Vagina (tissue), 2 donors: ENCODE results near the gene FEZF1. TPM values are rescaled to one million over a fixed set of nuclear protein-coding genes. Genes with fewer than 3 reads are reported as not detected.

Experiments used
- DNase-seq, 2 donors: peaks; one replicate each; pipeline ENCODE4 v3.0.0-alpha.2; 2017; ENCODE audit errors: extremely low spot score in 2 of 2
- H3K27ac ChIP-seq: fragments of 200-600 bp; sonication (generic); one replicate; pipeline ENCODE4 v1.5.1; 2019
- H3K27me3 ChIP-seq: fragments of 200-600 bp; sonication (generic); one replicate; pipeline ENCODE4 v1.5.1; 2019
- H3K36me3 ChIP-seq, 2 donors: fragments of 200-600 bp; sonication (generic); one replicate each; pipeline ENCODE4 v1.5.1; 2017 to 2019
- H3K4me1 ChIP-seq: fragments of 200-600 bp; sonication (generic); one replicate; pipeline ENCODE4 v1.5.1; 2019
- H3K4me3 ChIP-seq, 2 donors: fragments of 200-600 bp; sonication (generic); 1 replicate in 1 of 2; 2 replicates in 1 of 2; pipeline ENCODE4 v1.5.1; 2016 to 2019
- H3K9me3 ChIP-seq: fragments of 200-600 bp; sonication (generic); one replicate; pipeline ENCODE4 v1.5.1; 2019
- POLR2A ChIP-seq, 2 donors: fragments of 450-650 bp; IDR thresholded peaks; one replicate each; pipeline ENCODE4 v1.6.1; 2017; ENCODE audit warnings: antibody characterized with exemption in 2 of 2, mild to moderate bottlenecking in 2 of 2, moderate library complexity in 2 of 2
- POLR2AphosphoS5 ChIP-seq, 2 donors: sonication (generic); formaldehyde crosslinking; IDR thresholded peaks; one replicate each; pipeline ENCODE4 v1.9.0; 2017; ENCODE audit warnings: antibody characterized with exemption in 2 of 2, mild to moderate bottlenecking in 2 of 2, low read depth in 1 of 2; ENCODE audit not compliant: insufficient read depth in 1 of 2
- intact Hi-C: fragments of 100-400 bp; cut with DNase I; formaldehyde crosslinking; loops from one replicate; pipeline ENCODE4 v1.15.1; 2023
- total RNA-seq: library from RNA; depleted of rRNA; stranded (reverse); fragments of >200 nt; gene quantifications from one replicate; pipeline ENCODE4 v1.2.3, GENCODE V29; 2016
- TF ChIP-seq, protein P1 (sequence below), 3 experiments: fragments of 450-650 bp in 2 of 3; fragments of 200-600 bp in 1 of 3; sonication (generic) in 1 of 3; IDR thresholded peaks; one replicate each; pipeline ENCODE4 v1.5.1; 2017 to 2019; ENCODE audit warnings: antibody characterized with exemption in 3 of 3, mild to moderate bottlenecking in 2 of 3, moderate library complexity in 2 of 3

The FEZF1 gene
- not detected for total RNA-seq

DNA sequence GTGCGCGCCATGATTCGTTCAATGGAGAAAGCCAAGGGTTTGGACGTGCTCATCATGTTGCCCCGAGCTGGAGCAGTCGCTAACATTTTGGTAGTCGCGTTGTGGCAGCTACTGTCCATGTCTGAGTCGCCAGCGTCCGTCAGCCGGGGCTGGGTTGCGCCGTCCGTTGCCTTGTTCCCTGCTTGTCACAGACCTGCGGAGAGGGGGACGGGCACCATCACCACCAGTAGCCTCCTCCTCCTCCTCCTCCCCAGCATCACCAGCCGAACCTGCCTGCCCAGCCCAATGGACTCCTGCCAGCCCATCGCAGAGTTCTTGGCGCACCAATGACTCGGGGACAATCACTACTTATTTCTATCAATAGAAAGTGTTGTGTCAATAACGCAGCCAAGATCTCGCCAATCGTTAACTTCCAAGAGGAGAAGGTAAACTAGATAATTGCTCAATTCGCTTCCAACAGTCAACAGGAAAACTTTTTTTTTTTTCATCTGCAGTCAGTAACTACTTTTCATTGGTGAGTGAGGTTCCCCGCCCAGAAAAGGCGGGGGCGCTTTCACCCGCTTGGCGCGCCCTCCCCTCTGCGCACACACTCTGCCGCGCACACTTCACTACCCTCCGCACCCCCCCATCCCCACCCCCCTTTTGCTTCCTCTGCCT lies at the start of gene FEZF1:
FEZF1 (minus strand) TSS at position 432 of the 657 bp plus-strand sequence; CDS start at position 119, 313 bp downstream.
- intact Hi-C loops, result no loop called here
- Histone ChIP-seq H3K27ac (no peak within 1 kb of the TSS), H3K9me3 (no peaks in the 10 kb centered on the region), H3K27me3 (peaks cover 49% of the 10 kb centered on the region), H3K4me1 (peaks cover 45% of the 10 kb centered on the region), H3K36me3 (no peaks in the 10 kb centered on the region), H3K4me3 (peak within 1 kb of the TSS; percentile 15 to 29)
- no peak for DNase-seq
- TF ChIP-seq, protein P1, sequence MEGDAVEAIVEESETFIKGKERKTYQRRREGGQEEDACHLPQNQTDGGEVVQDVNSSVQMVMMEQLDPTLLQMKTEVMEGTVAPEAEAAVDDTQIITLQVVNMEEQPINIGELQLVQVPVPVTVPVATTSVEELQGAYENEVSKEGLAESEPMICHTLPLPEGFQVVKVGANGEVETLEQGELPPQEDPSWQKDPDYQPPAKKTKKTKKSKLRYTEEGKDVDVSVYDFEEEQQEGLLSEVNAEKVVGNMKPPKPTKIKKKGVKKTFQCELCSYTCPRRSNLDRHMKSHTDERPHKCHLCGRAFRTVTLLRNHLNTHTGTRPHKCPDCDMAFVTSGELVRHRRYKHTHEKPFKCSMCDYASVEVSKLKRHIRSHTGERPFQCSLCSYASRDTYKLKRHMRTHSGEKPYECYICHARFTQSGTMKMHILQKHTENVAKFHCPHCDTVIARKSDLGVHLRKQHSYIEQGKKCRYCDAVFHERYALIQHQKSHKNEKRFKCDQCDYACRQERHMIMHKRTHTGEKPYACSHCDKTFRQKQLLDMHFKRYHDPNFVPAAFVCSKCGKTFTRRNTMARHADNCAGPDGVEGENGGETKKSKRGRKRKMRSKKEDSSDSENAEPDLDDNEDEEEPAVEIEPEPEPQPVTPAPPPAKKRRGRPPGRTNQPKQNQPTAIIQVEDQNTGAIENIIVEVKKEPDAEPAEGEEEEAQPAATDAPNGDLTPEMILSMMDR (IDR thresholded peaks at IDR 0.05), result no peak
- no peak for TF ChIP-seq POLR2A (IDR thresholded peaks at IDR 0.05)
- TF ChIP-seq POLR2AphosphoS5 (IDR thresholded peaks at IDR 0.05; ENCODE audit: insufficient read depth in 1 of 2, low read depth in 1 of 2), result no peak

DNA sequence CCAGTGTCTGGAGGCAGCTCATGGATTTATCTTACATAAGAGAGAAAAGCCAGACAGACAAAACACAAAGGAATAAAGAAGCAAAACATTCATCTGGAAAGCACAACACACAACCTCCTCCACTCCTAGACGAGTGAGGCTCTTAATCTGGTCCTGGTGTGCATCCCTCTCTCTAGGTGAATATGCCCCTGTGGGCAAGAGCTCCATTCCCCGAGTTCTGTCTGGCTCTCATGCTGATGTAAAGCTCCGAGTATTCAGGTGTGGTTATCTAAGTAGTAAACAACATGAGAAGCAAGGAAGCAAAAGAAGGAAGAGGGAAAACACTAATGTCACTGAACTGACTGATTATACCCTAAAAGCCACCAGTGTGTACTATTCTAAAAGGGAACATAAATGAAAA lies 47.9 kb upstream of the FEZF1 start:
- no peaks in the 10 kb centered on the region for H3K36me3 ChIP-seq
- no peak for DNase-seq
- intact Hi-C loops, result no loop called here
- TF ChIP-seq POLR2A (IDR thresholded peaks at IDR 0.05), result no peak
- TF ChIP-seq, protein P1 (IDR thresholded peaks at IDR 0.05), result no peak
- no peak for TF ChIP-seq POLR2AphosphoS5 (IDR thresholded peaks at IDR 0.05; ENCODE audit: insufficient read depth in 1 of 2, low read depth in 1 of 2)
- no peaks in the 10 kb centered on the region for H3K9me3 ChIP-seq
- no peaks in the 10 kb centered on the region for H3K27me3 ChIP-seq
- no peak overlapping the region for H3K27ac ChIP-seq
- H3K4me3 ChIP-seq, result no peak overlapping the region
- no peaks in the 10 kb centered on the region for H3K4me1 ChIP-seq

DNA sequence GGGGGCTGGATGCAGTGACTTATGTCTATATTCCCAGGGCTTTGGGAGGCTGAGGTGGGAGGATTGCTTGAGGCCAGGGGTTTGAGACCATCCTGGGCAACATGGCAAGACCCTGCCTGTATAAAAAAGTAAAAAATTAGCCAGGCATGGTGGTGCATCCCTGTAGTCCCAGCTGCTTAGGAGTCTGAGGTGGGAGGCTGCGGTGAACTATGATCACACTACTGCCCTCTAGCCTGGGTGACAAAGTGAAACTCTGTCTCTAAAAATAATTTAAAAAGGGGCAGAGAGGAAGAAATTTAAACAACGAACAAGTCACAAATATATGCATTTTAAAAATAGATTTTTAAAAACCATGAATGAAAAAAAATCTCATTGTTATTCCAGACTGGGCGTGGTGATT lies 46.2 kb upstream of the FEZF1 start:
- Histone ChIP-seq H3K27ac (no peak overlapping the region), H3K36me3 (no peaks in the 10 kb centered on the region), H3K4me1 (no peaks in the 10 kb centered on the region), H3K4me3 (no peak overlapping the region), H3K9me3 (no peaks in the 10 kb centered on the region), H3K27me3 (no peaks in the 10 kb centered on the region)
- TF ChIP-seq POLR2AphosphoS5 (IDR thresholded peaks at IDR 0.05; ENCODE audit: insufficient read depth in 1 of 2, low read depth in 1 of 2) (no peak), POLR2A (IDR thresholded peaks at IDR 0.05) (no peak)
- TF ChIP-seq, protein P1 (IDR thresholded peaks at IDR 0.05), result no peak
- intact Hi-C loops, result no loop called here
- DNase-seq, result no peak

DNA sequence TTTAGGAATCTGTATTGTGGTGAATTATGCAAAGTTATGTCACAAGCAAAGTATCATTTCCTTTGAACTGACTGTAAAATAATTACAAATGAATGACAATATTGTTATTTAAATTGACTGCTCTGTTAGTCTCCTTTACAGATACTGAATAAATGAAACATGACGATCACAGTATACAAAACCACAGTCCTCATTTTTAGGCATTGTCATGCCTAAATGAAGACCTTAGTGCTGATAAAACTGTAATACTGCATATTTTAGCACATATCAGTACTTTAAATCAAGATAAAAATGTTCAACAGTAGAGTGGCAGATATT lies 39.7 kb upstream of the FEZF1 start:
- Histone ChIP-seq H3K4me1 (no peaks in the 10 kb centered on the region), H3K36me3 (peaks cover 0 to 4% of the 10 kb centered on the region in 2 donors), H3K9me3 (no peaks in the 10 kb centered on the region), H3K27ac (no peak overlapping the region), H3K4me3 (no peak overlapping the region), H3K27me3 (no peaks in the 10 kb centered on the region)
- no peak for DNase-seq
- TF ChIP-seq, protein P1 (IDR thresholded peaks at IDR 0.05), result no peak
- TF ChIP-seq POLR2A (IDR thresholded peaks at IDR 0.05), result no peak
- no peak for TF ChIP-seq POLR2AphosphoS5 (IDR thresholded peaks at IDR 0.05; ENCODE audit: insufficient read depth in 1 of 2, low read depth in 1 of 2)
- intact Hi-C loops, result no loop called here

DNA sequence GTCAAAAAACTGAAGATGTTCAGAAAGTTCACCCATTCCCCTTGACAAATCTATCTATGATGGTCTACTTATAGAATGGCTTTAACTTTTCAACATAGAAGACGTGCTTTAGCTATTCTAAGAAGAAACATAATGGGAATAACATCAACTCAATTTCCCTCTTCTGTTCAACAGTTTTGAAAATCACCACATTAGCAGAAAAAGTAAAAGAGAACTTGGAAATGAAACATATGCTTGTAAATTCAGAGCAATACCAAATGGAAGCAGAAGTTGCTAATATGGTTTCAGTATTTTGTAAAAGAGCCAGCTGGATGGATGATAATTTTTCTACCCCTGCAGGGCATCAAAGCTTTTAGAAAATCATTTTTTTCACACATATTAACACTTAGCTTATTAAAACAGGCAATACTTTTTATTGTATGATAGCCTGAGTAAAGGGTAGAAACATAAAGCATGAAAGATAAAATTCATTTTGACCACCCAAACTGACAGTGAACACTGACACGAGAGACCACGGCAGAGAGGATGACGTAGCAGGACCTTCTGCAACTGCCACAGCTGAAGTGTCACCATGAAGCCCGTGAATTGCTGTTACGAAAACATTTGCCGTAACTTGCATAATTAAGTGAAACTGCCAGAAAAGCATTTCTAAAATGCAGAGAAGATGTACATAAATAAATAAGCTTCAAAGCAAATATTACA lies 39.2 kb upstream of the FEZF1 start:
- H3K9me3 ChIP-seq, result no peaks in the 10 kb centered on the region
- no peaks in the 10 kb centered on the region for H3K27me3 ChIP-seq
- H3K4me3 ChIP-seq, result no peak overlapping the region
- no peak overlapping the region for H3K27ac ChIP-seq
- no peak for DNase-seq
- H3K36me3 ChIP-seq, result peaks cover 0 to 4% of the 10 kb centered on the region in 2 donors
- TF ChIP-seq, protein P1 (IDR thresholded peaks at IDR 0.05), result no peak
- no peak for TF ChIP-seq POLR2A (IDR thresholded peaks at IDR 0.05)
- TF ChIP-seq POLR2AphosphoS5 (IDR thresholded peaks at IDR 0.05; ENCODE audit: insufficient read depth in 1 of 2, low read depth in 1 of 2), result no peak
- intact Hi-C loops, result no loop called here
- H3K4me1 ChIP-seq, result no peaks in the 10 kb centered on the region
